Activated CD8-positive, alpha-beta memory T cell treated with anti-CD3 and anti-CD28 coated beads for 48 hours (primary cell): ENCODE measurements around the gene LRRC15.

ENCODE experiments used
- DNase-seq, 3 experiments: peaks; one replicate each; pipeline ENCODE4 v3.0.0-alpha.2; 2020; ENCODE audit warnings: low read depth in 2 of 3, low spot score in 2 of 3

LRRC15 gene

DNA sequence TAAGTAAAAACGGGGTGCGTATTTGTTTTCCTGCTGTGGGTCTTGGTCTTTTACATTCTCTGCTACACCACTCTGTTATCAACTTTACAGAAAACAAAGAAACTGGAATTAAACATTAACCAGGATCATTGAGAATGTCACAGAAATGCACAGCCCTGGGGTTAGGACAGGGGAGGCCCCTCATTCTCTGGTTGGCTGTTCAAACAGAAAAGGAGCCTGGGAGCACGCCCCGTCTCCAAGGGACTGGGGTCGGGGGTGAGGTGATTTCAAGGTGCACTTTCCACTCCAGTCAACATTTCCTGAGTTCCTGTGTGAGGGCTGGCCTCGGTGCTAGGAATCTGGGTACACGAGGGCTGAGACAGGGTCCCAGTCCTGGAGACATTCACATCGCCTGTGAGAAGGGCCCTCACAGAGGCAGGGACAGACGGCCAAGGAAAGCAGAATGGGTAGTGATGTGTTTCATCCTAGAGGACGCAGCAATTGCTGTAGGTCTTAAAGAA is 48.7 kb downstream of the LRRC15 start:
- DNase-seq: no peak

DNA sequence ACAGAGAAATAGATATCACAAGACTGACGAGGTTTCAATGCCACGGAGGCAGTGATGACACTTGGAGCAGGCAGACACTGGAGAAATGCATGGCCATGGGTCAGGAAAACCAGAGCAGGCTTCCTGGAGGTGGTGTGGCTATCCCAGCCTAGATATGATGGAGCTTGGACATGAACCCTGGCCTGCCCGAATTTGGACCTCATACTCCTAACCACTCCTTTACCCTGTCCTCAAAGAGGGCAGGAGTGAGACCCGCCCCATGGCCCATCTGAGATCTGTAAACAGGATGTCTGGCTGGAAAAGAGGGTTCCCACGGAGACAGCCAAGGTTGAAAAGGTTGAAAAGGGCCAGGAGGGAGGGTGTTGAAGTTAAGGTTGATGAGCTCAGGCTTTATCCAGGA is 49.4 kb downstream of the LRRC15 start:
- DNase-seq: no peak

DNA sequence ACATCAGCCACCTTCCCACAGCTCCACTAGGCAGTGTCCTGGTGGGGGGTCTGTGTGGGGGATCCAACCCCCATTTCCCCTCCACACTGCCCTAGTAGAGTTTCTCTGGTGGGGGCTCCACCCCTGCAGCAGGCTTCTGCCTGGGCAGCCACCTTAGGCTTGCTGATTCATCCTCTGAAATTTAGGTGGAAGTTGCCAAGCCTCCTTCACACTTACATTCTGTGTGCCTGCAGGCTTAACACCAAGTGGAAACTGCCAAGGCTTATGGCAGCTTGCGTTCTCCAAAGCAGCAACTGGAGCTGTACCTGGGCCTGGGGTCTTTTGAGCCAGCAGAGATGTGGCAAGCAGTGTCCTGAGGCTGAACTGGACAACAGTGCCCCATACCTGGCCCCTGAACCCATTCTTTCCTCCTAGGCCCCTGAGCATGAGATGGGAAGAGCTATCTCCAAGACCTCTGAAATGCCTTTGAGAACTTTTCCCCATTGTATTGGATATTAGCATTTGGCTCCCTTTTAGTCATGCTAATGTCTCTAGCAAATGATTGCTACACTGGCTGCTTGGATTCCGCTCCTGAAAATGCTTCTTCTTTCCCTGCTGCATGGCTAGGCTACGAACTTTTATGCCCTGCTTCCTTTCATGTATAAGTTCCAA is 50.9 kb downstream of the LRRC15 start:
- no peak for DNase-seq

DNA sequence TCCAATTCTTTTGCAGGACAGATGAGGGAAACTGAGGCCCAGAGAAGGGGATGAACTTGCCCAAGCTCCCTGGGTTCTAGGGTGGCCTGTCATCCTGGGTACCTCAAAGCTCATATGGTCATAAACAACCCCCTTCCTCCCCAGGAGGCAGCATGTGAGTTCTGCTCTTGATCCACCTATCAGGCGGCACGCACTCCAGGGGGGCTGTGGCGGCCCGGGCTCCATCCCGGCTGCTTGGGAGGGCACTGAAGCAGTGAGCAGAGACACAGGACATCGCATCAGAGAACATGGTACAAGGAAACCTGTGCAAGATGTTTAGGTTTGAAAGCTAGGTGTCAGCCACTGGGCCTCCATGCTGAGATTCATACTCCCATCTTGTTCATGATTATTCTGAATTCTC is 52.6 kb downstream of the LRRC15 start:
- no peak for DNase-seq

DNA sequence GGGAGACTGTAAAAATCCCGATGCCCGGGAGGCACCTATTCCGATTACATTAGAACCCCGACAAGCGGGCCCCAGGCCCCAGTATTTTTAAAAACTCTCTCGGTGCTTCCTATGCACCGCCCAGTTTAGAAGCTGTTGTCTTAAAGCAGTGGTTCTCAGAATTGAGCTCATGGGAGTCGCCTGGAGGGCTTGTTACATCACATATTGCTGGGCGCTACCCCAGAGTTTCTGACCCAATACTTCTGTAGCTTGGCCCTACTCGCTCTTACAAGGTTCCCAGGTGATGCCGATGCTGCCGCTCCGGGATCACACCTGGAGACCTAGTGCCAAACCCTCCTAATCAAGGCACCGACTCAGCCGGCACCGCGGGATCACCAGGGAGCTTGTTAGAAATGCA is 53.6 kb downstream of the LRRC15 start:
- DNase-seq: no peak

DNA sequence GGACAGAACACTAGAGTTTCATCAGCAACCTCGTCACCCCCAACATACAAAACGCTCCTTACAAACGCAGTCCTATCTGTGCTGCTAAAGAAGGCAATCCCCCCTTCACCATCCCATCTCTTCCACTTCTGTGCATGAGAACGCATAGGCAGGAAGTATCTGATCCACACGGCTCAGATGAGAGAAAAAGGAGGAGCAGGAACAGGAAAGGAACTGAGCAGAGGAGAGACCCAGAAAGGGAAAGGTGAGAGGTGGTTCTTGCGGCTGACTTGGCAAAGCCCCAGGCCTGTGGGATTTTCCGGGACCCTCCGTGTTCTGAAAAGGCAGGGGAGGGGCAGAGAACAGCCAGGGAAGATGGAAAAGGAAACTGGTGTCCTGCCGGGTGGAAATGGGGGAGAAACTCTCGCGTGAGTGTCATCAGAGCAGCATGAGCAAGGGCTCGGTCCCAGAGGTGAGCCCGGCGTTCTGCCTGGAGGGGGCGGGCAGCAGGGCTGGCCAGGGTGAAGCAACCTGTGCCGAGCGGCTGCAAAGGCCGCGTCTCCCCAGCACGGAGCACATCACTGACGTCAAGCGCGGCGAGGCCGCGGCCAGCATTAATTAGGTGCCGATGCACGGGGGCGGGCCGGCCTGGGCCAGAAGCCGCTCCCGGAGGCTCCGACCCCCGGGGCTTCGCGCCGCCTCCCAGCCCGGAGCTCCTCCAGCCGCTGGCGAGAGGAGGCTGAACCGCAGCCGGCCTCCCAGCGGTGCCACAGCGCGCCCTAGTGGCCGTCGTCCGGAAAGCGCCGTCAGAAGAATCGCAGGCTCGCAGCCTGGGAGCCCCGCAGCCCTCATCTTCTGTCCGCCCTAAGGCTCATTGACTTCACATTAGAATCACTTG is 54.2 kb downstream of the LRRC15 start:
- DNase-seq: peak; percentile 67 to 80 (median 70)

DNA sequence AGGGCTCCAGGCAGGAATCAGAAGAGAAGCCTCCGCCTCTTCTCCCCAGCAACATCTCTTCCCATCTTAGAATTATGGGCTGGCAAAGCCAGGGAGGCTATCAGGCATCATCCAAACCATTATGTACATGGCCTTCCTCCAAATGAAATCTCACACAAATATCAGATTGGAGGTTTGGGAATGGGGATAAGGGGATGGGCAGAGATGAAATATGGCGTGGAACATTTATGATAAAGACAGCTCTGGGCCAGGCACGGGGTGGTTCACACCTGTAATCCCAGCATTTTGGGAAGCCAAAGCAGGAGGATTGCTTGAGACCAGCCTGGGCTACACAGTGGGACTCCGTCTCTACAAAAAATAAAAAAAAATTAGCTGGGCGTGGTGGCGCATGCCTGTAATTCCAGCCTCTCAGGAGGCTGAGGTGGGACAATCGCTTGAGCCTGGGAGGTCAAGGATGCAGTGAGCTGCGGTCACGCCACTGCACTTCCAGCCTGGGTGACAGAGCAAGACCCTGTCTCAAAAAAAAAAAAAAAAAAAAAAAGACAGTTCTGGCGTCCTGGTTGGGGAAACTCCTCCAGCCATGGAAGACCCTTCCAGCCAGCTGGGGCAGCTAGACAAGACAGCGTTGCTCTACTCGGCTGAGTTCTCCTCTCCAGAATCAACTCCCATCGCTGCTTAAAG is 55.0 kb downstream of the LRRC15 start:
- no peak for DNase-seq

DNA sequence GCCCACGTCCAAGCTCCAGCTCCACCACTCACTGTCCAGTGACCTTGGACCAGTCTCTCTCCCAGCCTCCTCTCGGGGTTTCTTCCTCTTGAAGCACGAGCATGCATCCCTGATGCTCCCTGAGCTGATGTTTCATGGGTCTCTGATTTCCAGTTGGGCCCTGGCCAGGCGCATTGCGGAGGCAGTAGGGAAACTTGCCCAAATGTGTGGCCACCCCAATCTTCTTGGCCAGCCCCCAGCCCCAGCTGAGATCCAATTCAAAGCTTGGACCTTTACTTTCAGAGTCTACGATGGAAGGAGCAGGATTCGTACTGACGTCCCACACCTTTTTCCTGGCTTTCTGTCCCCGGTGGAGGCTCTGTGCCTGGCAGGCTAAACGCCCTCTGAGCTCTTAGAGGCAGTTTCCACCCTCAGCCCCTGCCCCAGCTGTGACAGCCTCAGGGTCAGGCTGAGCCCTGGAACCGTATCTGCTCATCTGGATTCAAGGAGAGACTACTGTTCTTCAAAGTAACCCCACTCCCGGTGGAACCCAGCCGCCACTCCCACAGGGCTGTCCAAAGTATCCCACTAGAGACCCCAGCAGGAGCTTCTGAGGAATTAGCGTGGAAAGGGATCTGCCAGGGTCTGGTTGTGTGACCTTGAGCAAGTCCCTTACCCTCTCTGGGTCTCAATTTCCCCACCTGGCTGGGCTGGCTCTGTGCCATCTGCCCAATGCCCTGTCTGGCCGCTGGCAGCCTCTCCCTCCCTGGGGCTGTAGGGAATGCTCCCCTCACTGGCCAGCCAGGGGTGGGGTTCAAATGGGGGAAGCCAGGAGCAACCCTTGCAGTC is 55.8 kb downstream of the LRRC15 start:
- no peak for DNase-seq

DNA sequence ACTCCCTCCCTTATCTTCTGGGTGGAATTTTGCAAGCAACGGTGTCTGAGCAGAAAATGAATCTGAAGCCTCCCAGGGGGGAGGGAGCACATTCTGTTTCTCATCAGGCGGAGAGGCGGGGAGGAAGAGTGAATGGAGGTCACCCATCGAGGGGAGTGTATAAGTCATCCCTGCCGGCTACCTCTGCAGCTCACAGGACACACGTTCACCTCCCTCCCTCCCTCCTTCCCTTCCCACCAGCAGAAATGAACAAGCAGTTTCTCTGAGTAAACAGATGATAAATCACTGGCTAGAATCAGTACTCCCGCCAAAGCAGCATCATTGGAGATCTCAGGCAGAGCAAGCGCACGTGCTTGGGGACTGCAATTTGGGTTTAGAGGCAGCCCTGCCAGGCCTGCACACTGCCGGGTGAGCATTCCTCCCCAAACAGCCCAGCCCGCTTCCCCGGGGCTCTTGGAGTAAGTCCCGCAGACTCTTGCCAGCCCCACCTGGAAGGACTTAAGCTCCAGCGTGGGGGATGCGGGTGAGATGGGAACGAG is 56.7 kb downstream of the LRRC15 start:
- DNase-seq: no peak

DNA sequence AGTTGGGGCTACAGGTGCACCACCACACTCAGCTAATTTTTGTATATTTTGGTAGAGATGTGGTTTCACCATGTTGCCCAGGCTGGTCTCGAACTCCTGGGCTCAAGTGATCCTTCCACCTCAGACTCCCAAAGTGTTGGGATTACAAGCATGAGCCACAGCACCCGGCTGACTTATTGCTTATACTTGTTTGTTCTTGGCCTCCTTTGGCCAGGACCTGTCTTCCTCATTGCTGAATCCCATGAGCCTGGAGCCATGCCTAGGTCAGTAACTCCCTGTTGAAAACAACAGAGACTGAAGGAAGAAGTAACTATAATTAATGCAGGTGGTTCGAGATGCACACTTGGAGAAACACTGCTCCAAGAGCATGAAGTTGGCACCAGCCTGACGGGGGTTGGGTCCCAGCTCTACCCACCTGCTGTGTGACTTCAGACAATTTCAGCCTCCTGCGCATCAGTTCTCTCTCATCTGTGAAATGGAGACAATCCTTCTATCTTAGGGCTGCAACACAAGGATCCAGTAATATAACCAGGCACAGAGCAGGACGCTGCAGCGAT is 57.3 kb downstream of the LRRC15 start:
- DNase-seq: no peak

DNA sequence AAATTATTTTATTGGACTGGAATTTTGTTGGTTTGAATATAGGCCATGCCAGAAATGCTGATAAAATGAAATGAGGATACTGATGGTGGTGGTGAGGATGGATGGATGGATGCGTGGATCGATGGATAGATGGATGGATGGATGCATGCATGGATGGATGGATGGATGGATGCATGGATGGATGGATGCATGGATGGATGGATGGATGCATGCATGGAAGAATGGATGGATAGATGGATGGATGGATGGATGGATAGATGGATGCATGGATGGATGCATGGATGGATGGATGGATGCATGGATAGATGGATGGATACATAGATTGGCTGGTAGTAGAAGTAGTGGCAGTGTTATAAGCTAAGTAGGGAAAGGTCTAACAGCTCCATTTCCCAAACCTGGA is 58.5 kb downstream of the LRRC15 start:
- no peak for DNase-seq

DNA sequence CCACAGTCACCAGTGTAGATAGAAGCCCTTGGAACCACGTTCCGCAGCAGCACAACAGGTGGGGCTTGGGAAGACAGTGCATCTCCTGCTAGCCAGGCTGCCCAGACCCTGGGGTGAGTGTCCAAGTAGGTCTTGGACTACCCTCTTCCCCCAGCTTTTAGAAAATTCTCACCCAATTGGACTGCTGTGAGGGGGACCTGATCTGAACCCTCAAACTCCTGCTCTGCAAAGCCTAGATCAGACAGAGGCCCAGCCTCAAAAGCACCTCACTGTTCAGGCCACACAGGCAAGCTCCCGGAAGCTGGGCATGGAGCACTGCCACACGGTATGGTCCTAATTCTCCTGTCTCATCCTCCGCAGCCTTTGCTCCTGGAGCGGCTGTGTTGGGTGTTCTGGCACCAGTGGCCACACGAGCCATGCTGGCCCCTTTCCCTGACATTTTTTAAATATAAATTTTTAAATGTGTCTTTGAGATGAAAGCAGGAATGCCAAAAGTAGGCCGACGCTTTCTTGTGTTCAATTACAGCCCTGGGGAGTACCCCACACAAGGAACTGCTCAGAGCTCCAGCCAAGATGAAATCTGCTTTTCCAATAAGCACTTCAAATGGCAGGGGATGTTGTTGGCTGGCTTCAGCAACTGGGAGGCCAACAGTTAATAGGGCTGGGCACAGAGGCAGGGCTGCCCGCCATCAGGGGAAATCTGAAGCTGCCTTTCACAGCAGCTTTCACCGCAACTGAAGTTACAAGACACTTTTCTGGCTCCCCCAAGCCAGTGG is 59.3 kb downstream of the LRRC15 start:
- no peak for DNase-seq

DNA sequence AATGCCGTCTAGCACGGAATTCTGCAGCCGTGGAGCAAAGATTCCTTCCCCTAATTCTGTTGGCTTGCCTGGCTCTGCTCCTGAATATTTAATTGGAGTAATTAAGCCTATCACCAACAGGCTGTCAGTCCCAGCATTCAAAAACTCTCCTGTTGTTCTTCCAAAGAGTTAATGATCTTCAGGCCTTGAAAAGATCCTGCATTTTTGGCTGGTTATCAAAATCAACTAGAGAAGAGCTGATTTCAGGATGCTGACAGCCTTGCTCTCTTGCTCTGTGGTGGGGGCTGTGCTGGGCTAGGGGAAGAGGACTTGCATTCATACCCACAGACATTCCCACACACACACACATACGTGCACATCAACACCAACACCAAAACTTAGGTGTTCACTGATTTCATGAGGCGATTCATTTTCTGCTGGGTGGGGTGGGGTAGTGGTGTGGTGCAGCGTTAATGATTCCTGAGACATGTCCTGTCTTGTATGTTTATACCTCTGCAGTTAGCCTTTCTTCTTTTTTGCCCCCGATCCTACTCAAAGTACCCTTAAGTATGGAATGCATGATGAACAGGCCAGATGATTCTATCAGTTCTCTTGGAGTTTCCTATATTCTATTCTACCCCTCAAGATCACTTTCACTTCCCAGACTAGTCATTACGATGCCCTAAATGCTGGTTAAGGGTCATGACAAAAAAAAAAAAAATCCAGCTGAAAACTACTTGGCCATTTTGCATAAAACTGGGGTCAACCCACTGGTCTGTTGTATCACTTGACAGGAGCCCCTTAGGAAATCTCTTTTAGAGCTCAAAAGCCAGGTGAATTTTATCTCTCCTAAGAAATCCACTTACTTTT is 60.7 kb downstream of the LRRC15 start:
- no peak for DNase-seq

DNA sequence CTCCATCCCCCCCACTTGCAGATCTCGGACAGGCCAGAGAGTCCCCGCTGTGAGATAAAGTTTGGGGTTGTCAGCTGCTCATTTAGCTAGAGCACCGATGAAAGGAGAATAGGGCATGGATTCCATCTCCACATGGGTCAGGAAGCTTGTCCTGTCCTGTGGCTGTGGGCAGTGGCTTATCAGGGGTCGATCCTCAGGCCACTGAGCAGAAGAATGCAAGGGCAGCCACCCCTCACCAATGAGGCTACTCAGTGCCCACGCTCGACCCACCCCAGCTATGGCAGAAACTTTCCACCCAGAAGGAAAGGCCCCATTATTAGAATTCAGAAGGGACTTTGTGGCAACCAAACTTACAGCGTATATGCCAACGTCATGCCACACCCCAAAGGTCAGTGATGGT is 61.7 kb downstream of the LRRC15 start:
- DNase-seq: no peak

DNA sequence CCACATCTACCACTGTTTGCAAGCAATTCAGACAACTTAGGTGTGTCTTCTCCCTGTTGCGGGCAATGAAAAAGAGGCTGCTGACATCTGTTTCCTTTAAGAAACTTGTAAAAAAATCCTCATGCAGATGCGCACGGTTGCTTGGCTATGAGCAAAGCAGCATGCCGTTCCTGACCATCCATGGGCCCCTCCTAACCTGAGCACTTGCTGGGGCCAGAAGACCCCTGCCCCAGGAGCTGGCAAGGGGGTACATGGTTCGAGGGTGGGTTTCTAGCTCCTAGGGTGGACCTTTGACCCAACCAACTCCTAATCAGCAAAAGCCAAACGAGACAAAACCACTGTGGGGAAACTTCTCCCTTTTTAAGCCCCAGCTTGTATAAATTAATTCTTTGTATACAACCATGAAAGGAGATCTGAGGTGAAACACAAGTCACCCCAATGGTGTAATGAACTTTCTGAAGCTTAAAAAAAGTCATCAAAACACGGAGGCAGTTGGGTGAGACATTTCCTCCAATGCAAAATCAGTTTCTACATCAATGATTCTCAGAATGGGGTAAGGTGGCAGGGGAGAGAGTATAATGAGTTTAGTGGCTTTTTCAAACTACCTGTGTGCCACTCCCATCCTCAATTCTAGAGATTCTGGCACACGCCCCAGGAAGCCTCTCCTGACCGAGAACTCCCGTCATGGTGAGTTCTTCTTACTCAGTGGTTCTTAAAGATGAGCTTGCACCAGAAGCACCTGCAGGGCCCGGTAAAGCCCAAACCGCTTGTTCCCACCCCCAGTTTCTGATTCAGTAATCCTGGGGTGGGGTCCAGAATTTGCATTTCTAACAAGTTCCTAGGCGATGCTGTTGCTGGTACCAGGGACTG is 62.5 kb downstream of the LRRC15 start:
- DNase-seq: no peak

DNA sequence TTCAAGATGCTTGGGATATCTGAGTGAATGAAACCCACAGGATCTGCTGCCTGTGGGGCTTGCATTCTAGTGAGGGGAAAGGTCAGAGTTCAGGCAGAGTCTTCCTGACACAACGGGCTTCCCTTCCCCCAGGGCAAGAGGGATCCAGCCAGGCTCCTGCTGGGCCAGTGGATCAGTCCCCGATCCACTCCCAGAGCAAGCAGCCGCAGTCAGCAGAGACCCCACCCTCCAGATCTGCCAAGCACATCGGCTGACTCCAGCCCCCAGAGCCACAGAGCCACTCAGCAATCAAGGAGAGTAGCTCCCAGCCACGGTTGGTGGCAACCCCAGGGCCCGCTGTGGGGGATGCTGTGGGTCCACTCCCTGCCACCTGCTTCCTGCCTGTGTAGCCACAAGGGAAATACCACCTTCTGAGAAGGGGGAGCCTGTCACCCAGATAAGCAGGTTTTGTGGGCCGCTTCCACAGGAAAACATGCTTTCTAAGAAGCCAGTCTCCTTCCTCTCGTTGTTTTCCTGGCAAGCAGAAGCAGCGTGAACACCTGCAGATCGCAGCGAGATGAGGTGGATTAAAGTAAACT is 63.3 kb downstream of the LRRC15 start:
- DNase-seq: no peak

DNA sequence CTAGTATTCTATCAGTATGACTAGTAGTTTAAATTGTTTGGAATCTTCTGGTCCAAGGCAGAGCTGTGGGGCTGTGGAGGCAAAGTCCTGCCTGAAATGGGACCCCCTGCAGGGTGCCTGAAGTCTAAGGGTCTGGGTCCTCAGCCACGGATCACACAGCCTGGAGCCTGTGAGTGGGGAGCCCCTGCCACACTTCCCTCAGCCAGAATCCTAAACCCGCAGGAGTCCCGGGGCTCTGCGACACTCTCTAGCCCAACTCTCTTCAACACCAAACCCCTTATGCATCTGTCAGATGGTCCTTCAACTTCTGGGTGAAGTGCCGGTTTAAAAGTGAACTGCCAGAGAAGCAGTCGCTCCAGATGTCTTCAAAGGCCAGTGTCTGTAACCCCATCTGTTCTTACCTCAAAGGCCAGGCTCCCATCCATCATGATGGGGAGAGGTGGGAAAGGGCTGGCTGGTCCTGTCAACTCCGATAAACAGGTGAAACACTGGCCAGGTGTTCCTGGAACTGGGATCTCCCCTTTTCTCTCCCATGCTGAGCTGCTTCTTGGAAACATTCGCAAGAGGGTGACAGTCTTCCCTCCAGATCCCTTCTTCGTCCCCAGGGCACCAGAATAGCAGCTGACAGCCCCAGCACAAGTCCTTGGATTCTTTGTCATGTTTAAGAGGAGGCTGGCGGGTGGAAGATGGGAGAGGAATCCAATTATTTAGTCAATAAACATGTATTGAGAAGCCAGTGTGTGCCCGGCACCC is 64.0 kb downstream of the LRRC15 start:
- DNase-seq: no peak
